IMR-90 (cell line): ENCODE results near the gene OR6K3. TPM values are rescaled to one million over a fixed set of nuclear protein-coding genes. Genes with fewer than 3 reads are reported as not detected.

Source experiments
- ATAC-seq: fragments of 200-7000 bp; cut with Tn5 transposase; 2 replicates; pipeline ENCODE4 v1.9.1; 2020; ENCODE audit warnings: low read depth, mild to moderate bottlenecking, moderate library complexity
- BruUV-seq: library from RNA; stranded (reverse); fragments of 400-500 nt; replicated peaks from 2 replicates; lab custom pipeline; 2021; lab: Mats Ljungman, UMichigan
- CTCF ChIA-PET: fragments of 300-600 bp; formaldehyde crosslinking; extraction: SDS; loops from one replicate; lab custom pipeline; 2021; ENCODE audit warnings: antibody characterized with exemption; lab: Yijun Ruan, JAX
- POLR2A ChIA-PET: fragments of 300-600 bp; sonication (Branson Sonifier 250); formaldehyde crosslinking; loops from one replicate; lab custom pipeline; 2022; ENCODE audit warnings: antibody characterized with exemption; ENCODE audit not compliant: unreplicated experiment; lab: Charles Lee
- DNase-seq: peaks from one replicate; pipeline ENCODE4 v3.0.0; 2013
- H2AFZ ChIP-seq: replicated peaks from 2 replicates; pipeline ENCODE3; 2013; ENCODE audit warnings: low read length, mild to moderate bottlenecking; ENCODE audit not compliant: poor library complexity
- H2AK5ac ChIP-seq: 2 replicates; pipeline ENCODE4 v1.6.1; 2013; ENCODE audit warnings: low read depth, low read length, inconsistent platforms
- H2AK9ac ChIP-seq: replicated peaks from 2 replicates; pipeline ENCODE3; 2013; ENCODE audit warnings: mild to moderate bottlenecking, low read depth, low read length, moderate library complexity; ENCODE audit not compliant: poor library complexity
- H2BK120ac ChIP-seq: 2 replicates; pipeline ENCODE4 v1.6.1; 2013; ENCODE audit warnings: low read depth, low read length, inconsistent platforms
- H2BK15ac ChIP-seq: 3 replicates; pipeline ENCODE4 v1.6.1; 2013; ENCODE audit warnings: low read depth, low read length, inconsistent platforms
- H2BK20ac ChIP-seq: 2 replicates; pipeline ENCODE4 v1.6.1; 2013; ENCODE audit warnings: low read depth, mild to moderate bottlenecking, inconsistent platforms, low read length, moderate library complexity
- H2BK5ac ChIP-seq: 2 replicates; pipeline ENCODE4 v1.6.1; 2013; ENCODE audit warnings: mild to moderate bottlenecking, low read depth, low read length, inconsistent platforms; ENCODE audit not compliant: poor library complexity, severe bottlenecking
- H3K14ac ChIP-seq: replicated peaks from 2 replicates; pipeline ENCODE4 v1.6.1; 2013; ENCODE audit warnings: low read depth, low read length, inconsistent platforms
- H3K18ac ChIP-seq: 2 replicates; pipeline ENCODE4 v1.6.1; 2013; ENCODE audit warnings: low read depth, low read length, control low read depth
- H3K23ac ChIP-seq: 2 replicates; pipeline ENCODE4 v1.6.1; 2013; ENCODE audit warnings: low read depth, low read length, inconsistent platforms
- H3K27ac ChIP-seq: 2 replicates; pipeline ENCODE4 v1.5.1; 2013; ENCODE audit warnings: mild to moderate bottlenecking, control low read depth, low read length; ENCODE audit not compliant: insufficient read depth
- H3K27me3 ChIP-seq: 2 replicates; pipeline ENCODE4 v1.6.1; 2013; ENCODE audit warnings: low read length; ENCODE audit not compliant: control insufficient read depth, insufficient read depth
- H3K36me3 ChIP-seq: 2 replicates; pipeline ENCODE4 v1.6.1; 2013; ENCODE audit warnings: low read length, mixed read lengths; ENCODE audit not compliant: control insufficient read depth, insufficient read depth
- H3K4ac ChIP-seq: 2 replicates; pipeline ENCODE4 v1.6.1; 2013; ENCODE audit warnings: low read depth, low read length, inconsistent platforms
- H3K4me1 ChIP-seq: 2 replicates; pipeline ENCODE4 v1.6.1; 2013; ENCODE audit warnings: low read length, mixed read lengths; ENCODE audit not compliant: control insufficient read depth, insufficient read depth
- H3K4me2 ChIP-seq: 2 replicates; pipeline ENCODE4 v1.6.1; 2013; ENCODE audit warnings: low read depth, mild to moderate bottlenecking, control low read depth, low read length, moderate library complexity
- H3K4me3 ChIP-seq: 2 replicates; pipeline ENCODE4 v1.5.1; 2013; ENCODE audit warnings: low read depth, mild to moderate bottlenecking, control low read depth, low read length, moderate library complexity; ENCODE audit not compliant: insufficient read depth
- H3K56ac ChIP-seq: 2 replicates; pipeline ENCODE4 v1.6.1; 2013; ENCODE audit warnings: low read length, inconsistent platforms; ENCODE audit not compliant: insufficient read depth; ENCODE audit errors: extremely low read depth
- H3K79me1 ChIP-seq, 2 experiments: 2 replicates each; pipeline ENCODE4 v1.6.1; 2013; ENCODE audit warnings: low read length in 2 of 2, inconsistent platforms in 1 of 2, low read depth in 1 of 2
- H3K9ac ChIP-seq: 2 replicates; pipeline ENCODE4 v1.6.1; 2013; ENCODE audit warnings: low read depth, low read length, control low read depth
- H3K9me1 ChIP-seq: 2 replicates; pipeline ENCODE4 v1.6.1; 2013; ENCODE audit warnings: low read length, inconsistent platforms; ENCODE audit not compliant: insufficient read depth
- H3K9me3 ChIP-seq: 2 replicates; pipeline ENCODE4 v1.6.1; 2013; ENCODE audit warnings: low read length; ENCODE audit not compliant: control insufficient read depth, insufficient read depth
- H4K20me1 ChIP-seq: 2 replicates; pipeline ENCODE4 v1.6.1; 2013; ENCODE audit warnings: low read length, inconsistent platforms; ENCODE audit not compliant: insufficient read depth
- H4K5ac ChIP-seq: 2 replicates; pipeline ENCODE4 v1.6.1; 2013; ENCODE audit warnings: mild to moderate bottlenecking, low read depth, low read length, control low read depth
- H4K8ac ChIP-seq, 2 experiments: 2 replicates each; pipeline ENCODE4 v1.6.1; 2013; ENCODE audit warnings: low read depth in 2 of 2, low read length in 2 of 2, control low read depth in 1 of 2, inconsistent platforms in 1 of 2
- H4K91ac ChIP-seq: 2 replicates; pipeline ENCODE4 v1.6.1; 2013; ENCODE audit warnings: low read depth, low read length, inconsistent platforms; ENCODE audit not compliant: insufficient read depth
- BHLHE40 ChIP-seq: fragments of 150-350 bp; IDR thresholded peaks from 2 replicates; pipeline ENCODE4 v1.6.1; 2016; ENCODE audit warnings: mild to moderate bottlenecking, low read depth, low read length
- CEBPB ChIP-seq: IDR thresholded peaks from 2 replicates; pipeline ENCODE4 v1.6.1; 2012; ENCODE audit warnings: low read depth, low read length, improper control_type of control experiment
- CHD1 ChIP-seq: IDR thresholded peaks from 2 replicates; pipeline ENCODE4 v1.6.1; 2012; ENCODE audit warnings: low read depth, low read length, improper control_type of control experiment
- CTCF ChIP-seq: conservative IDR thresholded peaks from 2 replicates; pipeline ENCODE4 v1.5.1; 2012; ENCODE audit warnings: mild to moderate bottlenecking, low read depth, low read length, improper control_type of control experiment
- FOS ChIP-seq: fragments of 150-350 bp; IDR thresholded peaks from 2 replicates; pipeline ENCODE4 v1.6.1; 2016; ENCODE audit warnings: low read depth, low read length
- MAFK ChIP-seq: IDR thresholded peaks from 2 replicates; pipeline ENCODE4 v1.6.1; 2012; ENCODE audit warnings: low read depth, low read length, improper control_type of control experiment
- MAZ ChIP-seq: IDR thresholded peaks from 2 replicates; pipeline ENCODE4 v1.6.1; 2012; ENCODE audit warnings: low read depth, mild to moderate bottlenecking, low read length, improper control_type of control experiment, moderate library complexity, borderline replicate concordance
- MXI1 ChIP-seq: IDR thresholded peaks from 2 replicates; pipeline ENCODE4 v1.6.1; 2012; ENCODE audit warnings: low read depth, mild to moderate bottlenecking, low read length, moderate library complexity, borderline replicate concordance
- NFE2L2 ChIP-seq: fragments of 150-350 bp; IDR thresholded peaks from 2 replicates; pipeline ENCODE4 v1.6.1; 2016; ENCODE audit warnings: low read depth, mild to moderate bottlenecking, low read length
- POLR2A ChIP-seq: IDR thresholded peaks from 2 replicates; pipeline ENCODE4 v1.6.1; 2012; ENCODE audit warnings: mild to moderate bottlenecking, low read depth, low read length
- RFX5 ChIP-seq: IDR thresholded peaks from 2 replicates; pipeline ENCODE4 v1.8.0; 2012; ENCODE audit warnings: low read depth, mild to moderate bottlenecking, low read length, moderate library complexity
- USF2 ChIP-seq: fragments of 150-350 bp; IDR thresholded peaks from 2 replicates; pipeline ENCODE4 v1.6.1; 2017; ENCODE audit warnings: mild to moderate bottlenecking, antibody characterized with exemption, low read length, low read depth
- dilution Hi-C: fragments of 300-500 bp; cut with HindIII; formaldehyde crosslinking; loops from one replicate; pipeline ENCODE4 v1.14.3; 2018; ENCODE audit warnings: low sequenced_read_pairs; ENCODE audit not compliant: unreplicated experiment
- in situ Hi-C: fragments of 300-500 bp; cut with MboI; formaldehyde crosslinking; loops from 3 replicates; pipeline ENCODE4 v1.14.3; 2019; ENCODE audit warnings: low sequenced_read_pairs, inconsistent platforms, mixed read lengths
- intact Hi-C: fragments of 100-400 bp; cut with micrococcal nuclease; formaldehyde crosslinking; loops from 2 replicates; pipeline ENCODE4 v1.10.0; 2022
- polyA plus RNA-seq, 3 experiments: library from polyadenylated mRNA; depleted of rRNA; stranded (reverse); fragments of >200 nt; gene quantifications; 2 replicates each; pipeline ENCODE4 v1.2.3, GENCODE V29; 2012; ENCODE audit warnings: low replicate concordance in 1 of 3
- total RNA-seq: library from RNA; depleted of rRNA; stranded (reverse); fragments of >200 nt; gene quantifications from 2 replicates; pipeline ENCODE4 v1.2.3, GENCODE V29; 2012

OR6K3 gene
- total and polyA plus RNA-seq, 2 of the 4 experiments (the other 2 are of a cell fraction), result not detected

- TF ChIP-seq CHD1, result no peak
- no peak for TF ChIP-seq CTCF
- no peak for TF ChIP-seq POLR2A
- TF ChIP-seq USF2, result no peak
- TF ChIP-seq MXI1, result no peak
- no peak for TF ChIP-seq MAFK
- TF ChIP-seq MAZ, result no peak
- TF ChIP-seq RFX5, result no peak
- no peak for TF ChIP-seq NFE2L2
- TF ChIP-seq CEBPB, result no peak
- TF ChIP-seq BHLHE40, result no peak
- TF ChIP-seq FOS, result no peak
- DNase-seq (no peak), ATAC-seq (no peak)
- intact Hi-C loops, result no loop called here
- Histone ChIP-seq H3K9ac (no peak overlapping the region), H4K8ac (no peak overlapping the region), H2BK20ac (no peak overlapping the region), H3K9me1 (no peaks in the 10 kb centered on the region), H3K27me3 (no peaks in the 10 kb centered on the region), H3K4me2 (no peak overlapping the region), H3K79me1 (no peaks in the 10 kb centered on the region), H3K4ac (no peak overlapping the region), H3K14ac (no peak overlapping the region), H3K4me1 (no peaks in the 10 kb centered on the region), H3K18ac (no peak overlapping the region), H2BK120ac (no peak overlapping the region), H2AK5ac (no peak overlapping the region), H4K20me1 (no peaks in the 10 kb centered on the region), H4K5ac (no peak overlapping the region), H2AK9ac (no peak overlapping the region), H3K56ac (no peak overlapping the region), H3K27ac (no peak overlapping the region), H3K9me3 (no peaks in the 10 kb centered on the region; the same call in 1 of the 2 replicates), H2BK15ac (no peak overlapping the region), H4K91ac (no peak overlapping the region), H3K4me3 (no peak overlapping the region), H3K36me3 (no peaks in the 10 kb centered on the region), H2AFZ (no peak overlapping the region), H3K23ac (no peak overlapping the region), H2BK5ac (no peak overlapping the region)
- in situ Hi-C loops, result no loop called here
- CTCF ChIA-PET, result no interaction called here
- dilution Hi-C loops, result no loop called here
- POLR2A ChIA-PET, result no interaction called here
- BruUV-seq, result no TSS peak
These were observed 28.2 kb downstream of the OR6K3 start for GRCh38 chr1:158692356-158692755.
